Hepatic stellate cell (primary cell): Measurements from ENCODE around the gene PRSS22.
A peak's percentile ranks its signal among the peaks of the same experiment; 100 is the strongest.

ENCODE experiments used
- DNase-seq: peaks from one replicate; pipeline ENCODE4 v3.0.0; 2011; ENCODE audit warnings: low spot score

Gene PRSS22

DNA sequence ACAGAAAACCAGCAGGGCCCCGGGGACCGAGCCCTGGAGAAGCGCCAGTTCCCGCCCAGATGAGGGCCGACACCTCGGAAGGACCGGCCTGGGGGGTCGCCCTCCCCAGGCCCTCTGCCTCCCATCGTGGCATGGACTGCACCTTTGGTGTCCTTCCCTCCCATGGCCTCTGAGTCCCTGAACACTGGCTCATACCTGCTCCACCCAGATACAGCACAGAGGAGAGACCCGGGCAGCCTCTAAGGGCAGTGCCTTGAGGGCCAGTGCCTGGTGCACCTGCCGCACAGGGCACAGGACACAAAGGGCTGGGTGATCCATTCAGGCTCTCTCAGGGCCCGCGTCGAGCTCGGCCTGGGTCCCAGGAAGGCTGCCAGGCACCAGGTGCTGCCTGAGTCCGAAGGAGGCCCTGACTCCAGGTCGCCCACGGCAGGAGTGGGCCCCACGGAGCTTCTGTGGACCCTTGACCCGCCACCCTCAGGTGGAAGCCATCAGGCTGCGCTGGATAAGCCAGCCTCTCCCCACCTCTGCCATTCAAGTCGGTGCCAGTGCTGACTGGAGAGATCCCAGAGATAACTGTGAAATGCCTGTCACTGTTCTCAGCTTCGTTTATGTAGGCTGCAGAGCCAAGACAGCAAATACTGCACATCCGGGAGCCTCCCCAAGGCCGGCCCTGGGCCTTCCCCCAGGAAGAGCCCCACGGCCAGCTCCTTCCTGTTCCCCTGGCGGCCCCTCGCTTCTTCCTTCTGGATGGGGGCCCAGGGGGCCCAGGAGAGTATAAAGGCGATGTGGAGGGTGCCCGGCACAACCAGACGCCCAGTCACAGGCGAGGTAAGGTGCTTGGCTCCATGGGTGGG is 28.2 kb downstream of the PRSS22 start, which contains the start of gene ZG16B:
TSS of gene ZG16B (plus strand) at position 803 of the 854 bp plus-strand sequence. CDS start 139 bp downstream, outside the sequence.
- peak; percentile 37 for DNase-seq

DNA sequence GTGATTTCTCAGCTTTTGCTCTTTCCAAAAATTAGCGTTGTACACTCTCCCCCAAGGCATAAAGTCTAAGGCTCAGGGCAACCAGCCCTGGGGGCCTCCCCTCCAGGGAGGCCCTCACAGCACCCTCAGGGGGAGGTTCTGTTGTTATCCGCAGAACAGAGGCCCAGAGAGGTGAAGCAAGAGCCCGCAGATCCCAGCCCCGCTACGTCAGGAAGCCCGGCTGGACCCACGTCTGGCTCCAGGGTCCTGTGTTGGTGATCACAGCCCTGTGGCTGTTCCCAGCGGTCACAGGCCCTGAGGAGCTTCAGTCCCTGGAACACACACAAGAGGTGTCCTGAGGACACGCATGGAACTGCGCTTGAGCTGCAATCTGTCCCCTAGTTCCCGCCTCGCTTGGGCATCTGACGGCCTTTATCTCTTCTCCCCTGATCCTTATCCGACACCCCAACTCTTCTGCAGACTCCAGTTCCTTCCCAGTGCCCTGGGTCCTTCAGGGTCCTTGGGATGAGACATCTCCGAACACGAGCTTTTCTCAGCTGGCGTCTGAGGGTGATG is 29.0 kb downstream of the PRSS22 start:
- no peak for DNase-seq

DNA sequence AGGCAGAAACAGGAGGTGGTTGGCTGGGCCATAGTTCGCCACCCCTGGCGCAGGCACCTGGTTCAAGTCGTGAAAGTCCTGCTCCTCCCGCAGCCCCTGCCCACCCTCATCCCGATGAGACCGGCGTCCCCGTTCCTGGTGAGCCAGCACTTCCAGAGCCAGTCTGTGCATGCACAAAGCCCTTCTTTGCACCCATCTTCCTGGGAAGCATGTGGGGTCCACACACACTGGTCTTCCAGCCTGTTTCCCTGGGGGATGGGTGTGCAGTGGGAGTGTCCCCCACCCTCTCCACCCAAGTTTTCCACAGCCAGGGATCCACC is 29.5 kb downstream of the PRSS22 start:
- no peak for DNase-seq

DNA sequence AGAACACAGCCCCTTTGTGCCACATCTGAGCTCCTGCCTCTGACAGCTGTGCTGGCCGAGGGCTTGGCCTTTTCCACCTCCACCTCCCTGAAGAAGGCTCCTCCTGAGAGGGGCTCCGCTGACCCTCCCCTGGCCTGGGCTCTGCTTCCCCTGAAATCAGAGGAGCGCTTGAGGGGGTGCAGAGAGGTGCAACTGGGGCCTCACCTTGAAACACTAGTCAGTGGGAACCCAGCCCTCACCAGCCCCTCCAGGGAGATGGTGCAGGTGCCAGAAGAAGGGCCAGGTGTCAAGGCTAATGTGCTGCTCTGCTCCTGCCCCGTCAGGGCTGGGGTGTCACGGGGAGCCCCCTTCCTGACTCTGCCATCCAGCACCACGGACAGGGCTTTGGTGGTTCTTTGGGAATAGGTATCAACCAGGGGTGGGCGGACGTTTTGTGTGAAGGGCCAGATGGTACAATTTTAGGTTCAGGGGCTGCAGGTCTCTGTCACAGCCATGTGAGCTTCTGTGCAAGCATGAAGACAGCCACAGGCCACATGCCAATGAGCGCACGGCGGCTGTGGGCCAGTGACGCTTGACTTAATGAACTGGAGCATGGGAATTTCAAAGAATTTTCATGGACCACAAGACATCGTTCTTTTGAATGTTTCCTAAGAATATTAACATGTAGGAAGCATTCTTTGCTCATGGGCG is 30.0 kb downstream of the PRSS22 start:
- no peak for DNase-seq

DNA sequence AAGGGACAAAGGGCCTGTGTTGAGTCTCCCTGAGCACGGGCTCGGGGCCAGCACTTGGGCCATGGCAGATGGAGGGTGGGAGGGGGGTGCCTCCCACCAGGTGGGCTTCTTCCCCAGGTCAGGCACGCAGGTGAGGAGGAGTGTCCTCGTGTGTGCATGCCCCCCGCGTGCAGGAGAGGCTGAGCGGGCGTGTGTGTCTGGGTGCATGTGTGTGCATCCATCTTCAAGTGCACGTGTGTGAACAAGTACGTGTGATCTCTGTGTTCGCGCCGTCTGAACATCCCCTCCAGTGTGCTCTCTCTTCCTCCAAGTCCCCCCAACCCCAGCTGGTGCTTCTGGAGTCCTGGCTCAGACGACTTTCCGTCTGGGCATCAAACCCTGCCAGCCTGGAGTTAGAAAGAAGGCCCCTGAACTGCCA is 30.6 kb downstream of the PRSS22 start:
- no peak for DNase-seq

DNA sequence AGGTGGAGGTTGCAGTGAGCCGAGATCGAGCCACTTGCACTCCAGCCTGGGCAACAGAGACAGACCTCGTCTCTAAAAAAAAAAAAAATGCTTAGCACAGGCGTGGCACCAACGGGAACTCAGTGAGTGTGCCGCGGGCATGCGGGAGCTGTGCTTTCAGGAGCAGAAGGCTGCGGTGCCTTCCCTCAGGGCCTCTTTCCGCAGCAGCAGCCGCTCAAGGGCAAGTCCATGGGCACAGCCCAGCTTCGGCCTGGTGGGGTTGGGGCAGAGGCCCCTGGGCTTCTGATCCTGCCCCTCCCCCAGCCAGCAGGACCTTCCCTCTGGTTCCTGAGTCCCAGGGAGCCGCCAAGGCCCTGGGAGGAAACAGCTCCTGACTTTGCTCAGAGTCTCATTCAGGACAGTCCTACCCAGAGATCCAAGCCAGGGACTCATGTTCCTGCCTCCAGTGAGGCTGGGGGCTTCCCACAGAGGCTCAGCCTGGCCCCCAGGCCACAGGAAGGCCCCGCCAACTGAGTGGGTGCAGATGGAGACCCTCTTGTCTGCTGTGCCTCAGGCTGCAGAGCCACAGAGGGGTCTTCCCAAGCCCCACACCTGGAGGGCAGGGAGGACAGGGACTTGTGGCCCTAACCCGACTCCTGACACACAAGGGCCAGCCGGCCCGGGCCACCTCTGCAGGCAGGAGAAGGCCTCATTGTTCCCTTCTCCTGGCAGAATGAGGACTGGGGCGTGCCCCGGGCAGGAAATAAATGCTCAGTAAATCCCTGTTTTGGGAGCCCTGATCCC is 31.2 kb downstream of the PRSS22 start:
- DNase-seq = no peak

DNA sequence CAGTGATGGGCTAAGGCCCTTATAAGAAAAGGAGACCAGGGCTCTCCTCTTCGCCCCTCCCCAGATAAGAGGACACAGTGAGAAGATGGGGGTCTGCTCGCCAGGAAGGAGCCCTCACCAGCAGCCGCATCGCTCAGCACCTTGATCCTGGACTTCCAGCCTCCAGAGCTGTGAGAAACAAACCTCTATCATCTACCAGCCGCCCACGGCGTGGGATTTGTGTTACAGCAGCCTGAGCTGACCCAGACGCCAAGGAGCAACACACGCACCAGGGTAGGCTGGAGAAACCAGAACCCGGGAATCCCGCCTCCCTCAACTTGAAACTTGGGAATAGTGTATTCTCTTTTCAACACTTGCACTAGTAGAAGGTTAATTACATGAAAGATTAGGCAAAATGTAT is 32.1 kb downstream of the PRSS22 start:
- DNase-seq = no peak

DNA sequence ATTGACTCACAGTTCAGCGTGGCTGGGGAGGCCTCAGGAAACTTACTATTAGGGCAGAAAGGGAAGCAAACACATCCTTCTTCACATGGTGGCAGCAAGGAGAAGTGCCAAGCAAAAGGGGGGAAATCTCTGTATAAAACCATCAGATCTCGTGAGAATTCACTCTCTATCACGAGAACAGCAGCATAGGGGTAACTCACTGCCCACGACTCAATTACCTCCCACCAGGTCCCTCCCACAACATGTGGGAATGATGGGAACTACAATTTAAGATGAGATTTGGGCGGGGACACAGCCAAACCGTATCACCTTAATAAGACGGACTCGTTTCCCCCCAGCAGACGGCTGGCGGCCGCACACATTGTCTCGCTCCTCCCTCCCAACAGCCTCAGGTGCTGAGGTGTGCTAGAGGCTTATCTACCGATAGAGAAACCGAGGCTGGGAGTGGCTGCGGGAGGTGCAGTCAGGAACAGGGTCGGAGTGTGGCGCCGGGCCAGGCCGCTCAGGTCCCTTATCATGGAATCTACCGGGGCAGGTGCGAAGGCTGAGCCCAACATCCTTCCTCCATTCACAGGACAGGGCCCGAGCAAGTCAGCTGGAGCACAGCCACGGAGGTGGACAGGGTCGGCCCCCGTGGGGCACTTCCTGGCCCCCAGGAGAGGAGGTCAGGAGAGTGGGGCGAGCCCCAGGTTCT is 32.8 kb downstream of the PRSS22 start:
- no peak for DNase-seq

DNA sequence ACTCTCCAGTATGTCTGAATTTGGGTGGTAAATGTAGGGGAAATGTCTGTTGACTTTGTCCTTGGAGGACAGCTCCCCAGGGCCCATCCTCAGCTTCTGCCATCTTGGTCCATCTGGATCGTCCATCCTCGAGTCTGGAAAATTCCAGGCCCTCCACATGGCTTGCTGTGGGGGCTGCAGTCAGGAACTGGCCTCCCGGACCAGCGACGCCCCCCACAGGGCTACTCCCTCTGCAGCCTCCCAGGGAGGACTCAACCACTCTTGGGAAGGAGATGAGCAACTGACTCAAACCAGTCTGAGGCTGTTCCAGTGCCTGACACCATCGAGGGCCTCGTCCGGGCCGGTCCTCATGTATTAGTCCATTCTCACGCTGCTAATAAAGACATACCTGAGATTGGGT is 33.3 kb downstream of the PRSS22 start:
- no peak for DNase-seq

DNA sequence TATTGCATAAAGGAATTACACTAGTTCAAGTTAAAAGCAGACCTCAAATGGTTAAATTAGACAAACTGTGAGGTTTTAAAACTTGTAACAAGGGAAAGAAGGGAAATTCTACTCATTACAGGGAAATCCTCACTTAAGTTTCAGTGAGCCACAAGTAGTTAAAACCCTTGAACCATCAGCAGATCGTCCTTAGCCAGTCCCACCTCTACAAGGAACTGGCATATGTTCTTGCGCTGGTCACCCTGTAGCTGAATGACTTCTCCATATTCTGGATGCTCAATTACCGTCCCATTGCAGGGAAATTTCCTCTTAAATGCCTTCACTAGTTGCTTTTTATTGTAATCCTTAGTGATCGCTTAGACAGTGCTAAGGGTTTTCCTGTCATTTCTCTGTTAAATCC is 35.5 kb downstream of the PRSS22 start:
- no peak for DNase-seq

DNA sequence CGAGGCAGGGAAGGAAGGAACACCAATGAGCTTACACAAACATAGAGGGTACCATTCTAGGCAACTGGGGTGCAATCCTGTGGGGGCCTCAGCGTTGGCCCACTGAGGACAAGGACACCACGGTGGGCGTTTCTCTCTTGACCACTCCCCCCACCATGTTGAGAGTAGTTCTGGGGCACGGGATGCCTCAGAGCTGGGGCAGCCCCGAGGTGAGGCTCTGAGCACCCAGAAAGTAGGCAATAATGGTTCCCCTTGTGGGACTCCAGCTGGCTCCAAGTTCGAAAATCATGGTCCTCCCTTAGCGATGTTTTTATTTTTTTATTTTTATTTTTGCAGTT is 35.8 kb downstream of the PRSS22 start:
- DNase-seq = no peak

DNA sequence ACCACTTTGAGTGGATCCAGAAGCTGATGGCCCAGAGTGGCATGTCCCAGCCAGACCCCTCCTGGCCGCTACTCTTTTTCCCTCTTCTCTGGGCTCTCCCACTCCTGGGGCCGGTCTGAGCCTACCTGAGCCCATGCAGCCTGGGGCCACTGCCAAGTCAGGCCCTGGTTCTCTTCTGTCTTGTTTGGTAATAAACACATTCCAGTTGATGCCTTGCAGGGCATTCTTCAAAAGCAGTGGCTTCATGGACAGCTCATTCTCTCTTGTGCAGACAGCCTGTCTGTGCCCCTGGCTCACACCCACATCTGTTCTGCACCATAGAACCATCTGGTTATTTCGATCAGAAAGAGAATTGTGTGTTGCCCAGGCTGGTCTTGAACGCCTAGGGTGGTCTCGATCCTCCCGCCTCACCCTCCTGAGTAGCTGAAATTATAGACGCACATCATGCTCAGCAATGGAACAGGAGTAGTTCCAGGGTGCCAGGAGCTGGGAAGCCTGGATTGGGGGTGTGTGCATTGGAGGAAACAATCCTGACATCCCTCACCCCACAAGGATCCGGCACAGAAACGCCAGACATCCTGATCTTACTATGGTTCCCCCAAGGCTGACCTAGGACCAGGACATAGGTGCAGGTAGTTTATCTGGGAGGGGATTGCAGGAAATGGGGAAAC is 36.3 kb downstream of the PRSS22 start:
- DNase-seq = no peak

DNA sequence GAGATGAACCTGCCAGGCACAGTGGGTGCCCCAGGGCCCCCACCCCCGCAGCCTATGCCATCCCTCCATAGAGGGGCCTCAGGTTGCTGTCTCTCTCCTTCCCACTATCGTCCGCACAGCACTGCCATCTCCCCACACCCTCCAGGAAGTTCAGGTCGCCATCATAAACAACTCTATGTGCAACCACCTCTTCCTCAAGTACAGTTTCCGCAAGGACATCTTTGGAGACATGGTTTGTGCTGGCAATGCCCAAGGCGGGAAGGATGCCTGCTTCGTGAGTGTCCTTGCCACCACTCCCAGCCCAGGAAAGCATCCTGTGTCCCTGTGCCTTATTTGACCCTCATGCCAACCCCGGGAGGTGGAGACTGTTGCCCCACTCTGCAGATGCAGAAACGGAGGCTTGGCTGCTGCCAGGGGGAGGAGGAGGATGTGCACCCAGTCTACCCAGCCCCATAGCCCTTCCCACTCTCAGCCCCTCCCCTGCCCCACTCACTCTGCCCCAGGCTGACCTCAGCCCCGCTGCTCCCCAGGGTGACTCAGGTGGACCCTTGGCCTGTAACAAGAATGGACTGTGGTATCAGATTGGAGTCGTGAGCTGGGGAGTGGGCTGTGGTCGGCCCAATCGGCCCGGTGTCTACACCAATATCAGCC is 37.0 kb downstream of the PRSS22 start:
- no peak for DNase-seq

DNA sequence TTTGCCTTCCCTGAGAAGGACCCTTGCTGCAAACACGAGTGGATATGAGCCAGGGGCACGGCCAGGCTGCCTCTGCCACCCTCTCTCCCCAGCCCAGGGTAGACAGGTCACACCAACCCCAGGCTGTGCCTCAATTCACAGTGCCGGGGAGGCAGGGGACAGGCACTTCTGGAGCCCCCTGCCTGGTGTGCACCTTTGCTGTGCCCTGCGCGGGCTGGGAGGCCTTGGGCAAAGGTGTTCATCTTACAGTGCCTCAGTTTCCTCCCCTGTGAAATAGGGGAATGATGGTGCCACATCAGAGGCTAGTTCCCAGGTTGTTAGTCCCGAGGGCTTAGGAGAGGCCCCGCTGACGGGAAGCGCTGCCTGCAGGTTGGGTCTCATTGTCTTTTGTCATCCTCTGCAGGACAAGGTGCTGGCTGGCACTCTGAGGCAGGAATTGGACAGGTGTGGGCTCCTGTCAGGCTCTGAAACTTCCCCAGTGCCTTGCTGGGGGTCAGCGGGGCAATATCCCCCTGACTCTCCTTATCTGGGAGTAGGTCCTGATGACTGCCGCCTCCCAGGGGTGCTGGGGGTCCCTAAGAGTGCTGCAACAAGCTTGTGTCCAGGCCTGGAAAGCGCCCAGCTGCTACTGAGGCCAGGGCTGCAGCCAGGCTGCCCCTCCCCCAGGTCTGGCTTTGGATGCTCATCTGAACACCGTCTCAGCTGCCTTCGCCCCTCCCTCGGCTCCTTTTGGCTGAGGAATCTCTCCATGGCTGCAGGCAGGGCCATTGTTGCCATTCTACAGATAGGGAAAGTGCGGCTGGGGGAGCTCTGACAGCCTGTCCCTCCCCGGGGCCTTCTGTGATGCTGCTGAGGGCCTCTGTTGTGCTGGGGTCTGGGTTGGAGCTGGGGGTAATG is 37.8 kb downstream of the PRSS22 start:
- DNase-seq = no peak

DNA sequence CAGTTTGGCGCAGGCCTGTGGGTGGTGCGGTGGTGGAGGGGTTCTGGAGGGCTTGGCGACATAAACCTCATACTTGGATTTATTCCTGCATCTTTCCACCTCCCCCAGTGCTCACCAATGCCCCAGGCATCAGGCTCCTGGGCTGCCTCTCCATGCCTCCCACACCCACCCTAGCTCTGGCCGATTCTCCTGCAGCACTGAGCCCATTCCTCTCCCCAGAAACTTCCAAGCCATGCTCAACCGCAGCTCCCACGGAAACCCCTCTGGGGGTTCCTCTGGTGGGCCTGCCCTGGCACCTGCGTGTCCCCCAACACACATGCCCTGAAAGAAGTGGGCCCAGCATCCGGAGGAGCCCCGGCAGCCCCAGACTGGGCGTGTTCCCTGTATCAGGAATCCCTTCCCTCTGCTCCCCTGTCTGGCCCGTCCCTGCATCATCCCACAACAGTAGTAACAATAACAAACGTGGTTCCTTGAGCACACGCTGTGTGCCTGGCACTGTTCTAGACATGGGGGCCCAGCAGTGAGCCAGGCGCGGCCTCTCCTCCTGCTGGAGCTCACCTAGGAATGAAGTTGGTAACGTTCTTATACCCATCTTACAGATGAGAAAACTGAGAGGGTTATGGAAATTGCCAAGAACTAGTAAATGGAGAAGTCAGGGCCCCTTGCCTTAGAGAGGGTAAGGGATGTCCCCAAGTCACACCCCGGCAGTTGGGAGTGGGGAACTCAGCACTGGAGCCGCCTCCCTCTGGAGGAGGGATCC is 38.6 kb downstream of the PRSS22 start:
- DNase-seq = no peak

DNA sequence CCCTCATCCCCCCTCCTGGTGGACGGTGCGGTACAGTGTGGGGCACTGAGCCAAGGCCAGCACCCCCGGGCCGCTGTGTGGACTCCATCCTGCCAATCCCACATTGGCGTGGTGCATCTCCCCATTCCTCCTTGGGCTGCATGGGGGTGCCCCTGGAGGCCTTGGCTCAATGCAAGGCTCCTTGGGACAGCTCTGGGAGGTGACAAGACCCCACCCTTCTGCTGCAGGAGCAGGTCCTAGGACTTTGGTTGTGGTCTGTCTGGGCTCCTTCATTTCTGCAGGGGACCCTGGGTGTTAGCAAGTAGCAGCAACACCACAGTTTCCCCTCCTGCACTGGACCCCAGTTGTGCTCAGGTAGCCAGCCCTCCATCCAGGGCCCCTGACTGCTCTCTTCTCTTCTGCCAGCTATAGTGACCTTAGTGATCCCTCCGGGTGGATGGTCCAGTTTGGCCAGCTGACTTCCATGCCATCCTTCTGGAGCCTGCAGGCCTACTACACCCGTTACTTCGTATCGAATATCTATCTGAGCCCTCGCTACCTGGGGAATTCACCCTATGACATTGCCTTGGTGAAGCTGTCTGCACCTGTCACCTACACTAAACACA is 39.6 kb downstream of the PRSS22 start:
- no peak for DNase-seq

DNA sequence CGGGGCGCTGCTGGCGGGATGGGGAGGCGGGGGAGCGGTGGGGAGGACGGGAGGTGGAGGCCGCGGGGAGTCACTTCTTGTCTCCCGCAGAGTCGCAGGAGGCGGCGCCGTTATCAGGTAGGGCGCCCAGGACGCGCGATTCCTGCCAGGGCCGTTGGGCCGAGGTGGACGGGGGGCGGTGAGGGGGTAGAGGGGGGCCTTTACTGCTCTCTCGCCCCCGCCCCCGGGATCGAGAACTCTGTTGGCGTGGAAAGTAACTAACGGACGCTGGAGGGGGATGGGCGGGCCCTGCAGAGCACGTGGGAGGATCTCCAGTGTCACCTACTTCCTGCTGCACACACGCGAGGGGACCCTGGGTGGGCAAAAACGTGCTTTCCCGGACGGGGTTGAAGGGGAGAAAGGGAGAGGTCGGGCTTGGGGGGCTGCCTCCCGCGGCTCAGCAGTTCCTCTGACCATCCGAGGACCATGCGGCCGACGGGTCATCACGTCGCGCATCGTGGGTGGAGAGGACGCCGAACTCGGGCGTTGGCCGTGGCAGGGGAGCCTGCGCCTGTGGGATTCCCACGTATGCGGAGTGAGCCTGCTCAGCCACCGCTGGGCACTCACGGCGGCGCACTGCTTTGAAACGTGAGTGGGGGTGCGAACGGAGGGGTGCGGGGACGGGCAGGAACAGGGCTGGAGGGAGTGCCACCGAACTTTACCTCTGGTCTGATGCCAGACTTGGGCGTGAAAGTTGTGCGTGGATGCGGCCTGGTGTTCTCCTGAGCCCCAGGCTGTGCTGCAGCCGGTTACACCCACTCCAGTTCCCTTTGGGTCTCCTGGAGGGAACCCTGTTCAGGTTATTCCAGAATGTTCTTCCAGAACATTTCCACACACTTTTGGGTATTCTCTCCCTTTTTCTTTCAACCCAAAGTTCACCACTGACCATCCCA is 40.4 kb downstream of the PRSS22 start:
- DNase-seq = no peak
